PFSK-1 (cell line): ENCODE data around the gene CP.

ENCODE experiments used
- FOXP2 ChIP-seq: optimal IDR thresholded peaks from 2 replicates; pipeline ENCODE3; 2011; ENCODE audit warnings: borderline replicate concordance, control low read depth, inconsistent platforms; ENCODE audit not compliant: insufficient read depth; ENCODE audit errors: extremely low read length, extremely low read depth
- POLR2AphosphoS5 ChIP-seq: IDR thresholded peaks from 2 replicates; pipeline ENCODE4 v1.6.1; 2012; ENCODE audit warnings: low read depth, mild to moderate bottlenecking, control low read depth, low read length, moderate library complexity
- SIN3A ChIP-seq: IDR thresholded peaks from 2 replicates; pipeline ENCODE4 v1.6.1; 2012; ENCODE audit warnings: mild to moderate bottlenecking, low read length, moderate library complexity, borderline replicate concordance; ENCODE audit not compliant: insufficient read depth
- TAF1 ChIP-seq: IDR thresholded peaks from 2 replicates; pipeline ENCODE4 v1.6.1; 2012; ENCODE audit warnings: low read length, control low read depth, borderline replicate concordance; ENCODE audit not compliant: insufficient read depth
- TF ChIP-seq, protein P1 (sequence below), 2 experiments: IDR thresholded peaks; 2 replicates each; pipeline versions ENCODE4 v1.6.1 to v1.8.0; 2011 to 2012; ENCODE audit warnings: low read depth in 2 of 2, low read length in 2 of 2, control low read depth in 1 of 2, inconsistent platforms in 1 of 2, mild to moderate bottlenecking in 1 of 2, moderate library complexity in 1 of 2; ENCODE audit not compliant: insufficient read depth in 1 of 2

The CP gene

DNA sequence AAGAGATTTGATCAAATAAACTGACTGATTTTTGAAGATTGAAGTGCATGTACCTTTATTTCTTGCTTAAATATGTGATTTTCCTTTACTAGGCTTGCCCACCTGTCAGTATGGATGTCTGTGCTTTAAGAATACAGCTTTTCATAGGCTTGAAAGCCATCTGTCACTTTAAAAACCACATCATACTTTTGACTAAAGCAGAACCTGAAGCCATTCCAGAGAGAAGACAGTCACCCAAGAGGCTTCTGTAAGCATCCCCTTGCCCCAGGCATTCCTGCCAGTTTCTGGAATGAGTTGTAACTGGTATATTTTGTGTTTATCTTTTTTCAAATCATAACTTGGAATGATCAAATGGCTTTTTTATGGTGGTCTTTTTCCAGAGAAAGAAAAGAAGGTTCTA, 68.2 kb downstream of the CP start:
- TF ChIP-seq SIN3A = no peak
- TF ChIP-seq, protein P1, sequence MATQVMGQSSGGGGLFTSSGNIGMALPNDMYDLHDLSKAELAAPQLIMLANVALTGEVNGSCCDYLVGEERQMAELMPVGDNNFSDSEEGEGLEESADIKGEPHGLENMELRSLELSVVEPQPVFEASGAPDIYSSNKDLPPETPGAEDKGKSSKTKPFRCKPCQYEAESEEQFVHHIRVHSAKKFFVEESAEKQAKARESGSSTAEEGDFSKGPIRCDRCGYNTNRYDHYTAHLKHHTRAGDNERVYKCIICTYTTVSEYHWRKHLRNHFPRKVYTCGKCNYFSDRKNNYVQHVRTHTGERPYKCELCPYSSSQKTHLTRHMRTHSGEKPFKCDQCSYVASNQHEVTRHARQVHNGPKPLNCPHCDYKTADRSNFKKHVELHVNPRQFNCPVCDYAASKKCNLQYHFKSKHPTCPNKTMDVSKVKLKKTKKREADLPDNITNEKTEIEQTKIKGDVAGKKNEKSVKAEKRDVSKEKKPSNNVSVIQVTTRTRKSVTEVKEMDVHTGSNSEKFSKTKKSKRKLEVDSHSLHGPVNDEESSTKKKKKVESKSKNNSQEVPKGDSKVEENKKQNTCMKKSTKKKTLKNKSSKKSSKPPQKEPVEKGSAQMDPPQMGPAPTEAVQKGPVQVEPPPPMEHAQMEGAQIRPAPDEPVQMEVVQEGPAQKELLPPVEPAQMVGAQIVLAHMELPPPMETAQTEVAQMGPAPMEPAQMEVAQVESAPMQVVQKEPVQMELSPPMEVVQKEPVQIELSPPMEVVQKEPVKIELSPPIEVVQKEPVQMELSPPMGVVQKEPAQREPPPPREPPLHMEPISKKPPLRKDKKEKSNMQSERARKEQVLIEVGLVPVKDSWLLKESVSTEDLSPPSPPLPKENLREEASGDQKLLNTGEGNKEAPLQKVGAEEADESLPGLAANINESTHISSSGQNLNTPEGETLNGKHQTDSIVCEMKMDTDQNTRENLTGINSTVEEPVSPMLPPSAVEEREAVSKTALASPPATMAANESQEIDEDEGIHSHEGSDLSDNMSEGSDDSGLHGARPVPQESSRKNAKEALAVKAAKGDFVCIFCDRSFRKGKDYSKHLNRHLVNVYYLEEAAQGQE (IDR thresholded peaks at IDR 0.05; ENCODE audit: insufficient read depth in 1 of 2, low read depth in 2 of 2, low read length in 2 of 2) = no peak
- TF ChIP-seq TAF1 = no peak
- no peak for TF ChIP-seq POLR2AphosphoS5
- no peak for TF ChIP-seq FOXP2

DNA sequence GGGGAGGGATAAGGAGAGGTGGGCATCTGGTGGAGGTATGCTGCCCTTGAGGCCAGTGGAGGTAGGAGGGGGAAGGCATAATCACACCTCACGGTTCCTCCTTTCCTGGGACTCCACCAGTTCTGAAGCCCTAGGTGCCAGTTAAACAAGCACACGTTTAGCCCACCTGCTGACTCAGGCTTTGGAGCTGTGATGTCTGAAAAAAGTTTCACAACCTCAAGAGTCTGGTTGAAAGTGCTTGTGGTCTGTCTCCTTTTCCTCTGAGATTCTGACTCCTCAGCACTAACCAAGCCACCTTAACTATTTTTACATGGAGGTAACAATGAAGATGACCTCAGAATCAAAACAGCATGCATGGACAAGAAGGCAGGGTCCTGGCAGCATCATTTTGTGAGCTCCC, 69.2 kb downstream of the CP start:
- no peak for TF ChIP-seq FOXP2
- TF ChIP-seq TAF1 = no peak
- TF ChIP-seq, protein P1 (IDR thresholded peaks at IDR 0.05; ENCODE audit: insufficient read depth in 1 of 2, low read depth in 2 of 2, low read length in 2 of 2) = no peak
- TF ChIP-seq POLR2AphosphoS5 = no peak
- TF ChIP-seq SIN3A = no peak

DNA sequence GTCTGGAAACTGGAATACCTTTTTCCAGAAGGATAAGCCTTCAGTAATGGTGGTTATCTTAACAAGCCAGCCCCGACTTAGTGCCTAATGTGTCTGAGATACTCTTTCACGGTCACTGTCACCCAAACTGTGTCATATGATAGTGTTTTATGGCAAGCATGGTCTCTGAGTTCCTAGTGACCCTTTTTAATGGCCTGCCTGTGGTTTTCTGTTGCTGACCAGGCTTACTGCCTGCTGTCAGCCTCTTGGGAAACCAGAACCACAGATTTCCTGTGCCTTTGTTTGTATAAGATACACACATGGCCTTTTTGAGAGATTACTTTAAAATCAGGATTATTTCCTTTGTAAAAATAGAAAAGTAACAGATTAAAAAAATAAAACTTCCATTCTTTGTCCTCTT, 69.8 kb downstream of the CP start:
- TF ChIP-seq FOXP2 = no peak
- TF ChIP-seq TAF1 = no peak
- TF ChIP-seq, protein P1 (IDR thresholded peaks at IDR 0.05; ENCODE audit: insufficient read depth in 1 of 2, low read depth in 2 of 2, low read length in 2 of 2) = no peak
- TF ChIP-seq POLR2AphosphoS5 = no peak
- no peak for TF ChIP-seq SIN3A

DNA sequence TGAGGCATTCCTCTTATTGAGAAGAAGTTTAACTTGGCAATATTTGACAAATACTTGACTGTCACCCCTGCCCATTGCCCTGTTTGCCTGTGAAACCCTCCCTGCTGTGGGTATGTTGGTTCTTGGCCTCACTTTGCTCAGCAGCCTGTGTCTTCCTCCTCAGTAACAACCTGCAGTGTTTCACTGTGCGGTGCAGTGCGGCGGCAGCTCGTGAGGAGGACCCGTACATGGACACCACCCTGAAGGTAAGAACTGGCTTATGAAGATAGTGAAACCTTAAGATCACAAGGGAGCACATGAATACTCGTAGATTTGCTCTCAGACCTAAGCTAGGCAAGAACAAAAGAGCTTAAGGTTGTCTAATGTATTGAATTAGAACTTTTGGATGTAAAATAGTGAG, 71.2 kb downstream of the CP start:
- TF ChIP-seq FOXP2 = no peak
- no peak for TF ChIP-seq POLR2AphosphoS5
- TF ChIP-seq TAF1 = no peak
- no peak for TF ChIP-seq SIN3A
- TF ChIP-seq, protein P1 (IDR thresholded peaks at IDR 0.05; ENCODE audit: insufficient read depth in 1 of 2, low read depth in 2 of 2, low read length in 2 of 2) = no peak

DNA sequence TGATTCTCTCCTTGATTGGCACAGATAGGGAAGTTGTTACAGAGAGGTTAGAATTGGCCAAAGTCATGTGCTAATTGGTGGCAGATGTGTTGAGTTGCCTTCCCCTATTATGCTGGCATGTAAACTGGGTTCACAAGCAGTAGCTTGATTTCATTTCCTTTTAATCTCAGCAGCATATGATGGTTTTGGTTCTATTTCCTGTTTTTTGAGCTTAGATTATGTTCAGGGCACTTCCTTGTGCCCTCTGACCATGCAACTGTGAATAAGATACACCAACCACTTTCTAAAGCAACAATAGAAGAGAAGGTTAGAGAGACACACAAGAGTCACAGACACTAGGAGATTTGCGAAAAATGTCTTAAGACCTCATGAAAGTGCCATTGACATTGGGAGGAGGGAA, 75.7 kb downstream of the CP start:
- TF ChIP-seq FOXP2 = no peak
- TF ChIP-seq TAF1 = no peak
- TF ChIP-seq, protein P1 (IDR thresholded peaks at IDR 0.05; ENCODE audit: insufficient read depth in 1 of 2, low read depth in 2 of 2, low read length in 2 of 2) = no peak
- TF ChIP-seq SIN3A = no peak
- no peak for TF ChIP-seq POLR2AphosphoS5
